GM20000 (cell line): ENCODE measurements around the gene FOXM1.

Experiments used
- DNase-seq: peaks from one replicate; pipeline ENCODE4 v3.0.0; 2012; ENCODE audit warnings: low spot score
- CTCF ChIP-seq: IDR thresholded peaks from 2 replicates; pipeline ENCODE4 v1.5.1; 2012; ENCODE audit warnings: mild to moderate bottlenecking, control low read depth; ENCODE audit errors: extremely low read depth, missing control alignments

Gene FOXM1

GRCh38 chr12:2904260-2904659 is 27.3 kb upstream of the FOXM1 start:
- TF ChIP-seq CTCF, result no peak

GRCh38 chr12:2902272-2902880 is 25.4 kb upstream of the FOXM1 start:
- no peak for DNase-seq
- no peak for TF ChIP-seq CTCF

More at GRCh38 chr12:2904260-2904659, 27.3 kb upstream of the FOXM1 start:
- no peak for DNase-seq

GRCh38 chr12:2900642-2901041 is 23.7 kb upstream of the FOXM1 start:
- no peak for DNase-seq
- no peak for TF ChIP-seq CTCF

- no peak for DNase-seq
- no peak for TF ChIP-seq CTCF
Measured at GRCh38 chr12:2897418-2897817, 20.4 kb upstream of the FOXM1 start.

- no peak for TF ChIP-seq CTCF
- DNase-seq, result no peak
Measured at GRCh38 chr12:2895511-2895910, 18.5 kb upstream of the FOXM1 start.

GRCh38 chr12:2895051-2895451 is 18.1 kb upstream of the FOXM1 start:
- DNase-seq, result no peak

GRCh38 chr12:2893007-2893406 is 16.0 kb upstream of the FOXM1 start:
- TF ChIP-seq CTCF, result no peak
- DNase-seq, result no peak

More at GRCh38 chr12:2895051-2895451, 18.1 kb upstream of the FOXM1 start:
- TF ChIP-seq CTCF, result no peak
